Testis (tissue), 2 donors: ENCODE measurements around the gene HS3ST4.

Experiments used
- CTCF ChIP-seq, 3 experiments: fragments of 450-650 bp in 2 of 3; fragments of 200-600 bp in 1 of 3; sonication (generic) in 1 of 3; IDR thresholded peaks; one replicate each; pipeline ENCODE4 v1.5.1; 2016 to 2019; ENCODE audit warnings: antibody characterized with exemption in 3 of 3, mild to moderate bottlenecking in 2 of 3, moderate library complexity in 1 of 3
- POLR2A ChIP-seq: fragments of 450-650 bp; IDR thresholded peaks from one replicate; pipeline ENCODE4 v1.6.1; 2017; ENCODE audit warnings: antibody characterized with exemption, mild to moderate bottlenecking, moderate library complexity

- no peak for TF ChIP-seq CTCF (IDR thresholded peaks at IDR 0.05)
- no peak for TF ChIP-seq POLR2A
These were observed 104.5 kb downstream of the HS3ST4 start for GRCh38 chr16:25796239-25796638.
